B cell (primary cell): ENCODE measurements around the gene MRPL20. TPM values are rescaled to one million over a fixed set of nuclear protein-coding genes. Genes with fewer than 3 reads are reported as not detected.

Source experiments
- ATAC-seq: fragments of 200-7000 bp; cut with Tn5 transposase; one replicate; pipeline ENCODE4 v1.10.0; 2021; ENCODE audit warnings: low read depth, mild to moderate bottlenecking, moderate number of reproducible peaks, moderate library complexity
- CTCF ChIA-PET: fragments of 350-600 bp; sonication (Branson Sonifier 250); formaldehyde crosslinking; loops from one replicate; lab custom pipeline; 2021; ENCODE audit warnings: antibody characterized with exemption, inconsistent platforms; lab: Charles Lee
- POLR2A ChIA-PET: fragments of 350-600 bp; sonication (Branson Sonifier 250); formaldehyde crosslinking; loops from one replicate; lab custom pipeline; 2021; ENCODE audit warnings: antibody characterized with exemption; lab: Charles Lee
- DNase-seq: peaks from one replicate; pipeline ENCODE4 v3.0.0; 2013
- H2AFZ ChIP-seq: 2 replicates; pipeline ENCODE4 v1.6.1; 2012; ENCODE audit warnings: mild to moderate bottlenecking, low read depth, low read length; ENCODE audit not compliant: insufficient read depth, poor library complexity, severe bottlenecking
- H3K27ac ChIP-seq, 2 donors: 1 replicate in 1 of 2; 2 replicates in 1 of 2; pipeline ENCODE4 v1.5.1; 2012 to 2013; ENCODE audit warnings: low read length in 2 of 2, mild to moderate bottlenecking in 2 of 2, moderate library complexity in 1 of 2
- H3K27me3 ChIP-seq, 4 experiments: fragments of 200-600 bp in 1 of 4; sonication (generic) in 1 of 4; replicated peaks in 1 of 4; 1 replicate in 2 of 4; 2 replicates in 2 of 4; pipeline versions ENCODE4 v1.6.1 to v1.7.0; 2013 to 2016; ENCODE audit warnings: low read length in 3 of 4, mild to moderate bottlenecking in 2 of 4, mixed read lengths in 1 of 4, moderate library complexity in 1 of 4; ENCODE audit not compliant: insufficient read depth in 4 of 4, control insufficient read depth in 3 of 4; ENCODE audit errors: control extremely low read depth in 1 of 4
- H3K36me3 ChIP-seq, 2 experiments: replicated peaks in 1 of 2; 1 replicate in 1 of 2; 2 replicates in 1 of 2; pipeline versions ENCODE4 v1.6.1 to v1.7.1; 2013; ENCODE audit warnings: low read length in 1 of 2; ENCODE audit not compliant: insufficient read depth in 2 of 2, control insufficient read depth in 1 of 2; ENCODE audit errors: control extremely low read depth in 1 of 2, extremely low read depth in 1 of 2
- H3K4me1 ChIP-seq, 2 donors: fragments of 200-600 bp in 1 of 2; sonication (generic) in 1 of 2; 1 replicate in 1 of 2; 2 replicates in 1 of 2; pipeline versions ENCODE4 v1.5.1 to v1.6.1; 2013 to 2017; ENCODE audit warnings: low read length in 2 of 2; ENCODE audit not compliant: control insufficient read depth in 2 of 2, insufficient read depth in 2 of 2
- H3K4me2 ChIP-seq: replicated peaks from 2 replicates; pipeline ENCODE3; 2012; ENCODE audit warnings: mild to moderate bottlenecking, low read depth, low read length; ENCODE audit not compliant: poor library complexity, severe bottlenecking
- H3K4me3 ChIP-seq, 5 experiments: fragments of 200-600 bp in 1 of 5; sonication (generic) in 1 of 5; 1 replicate in 3 of 5; 2 replicates in 2 of 5; pipeline versions ENCODE4 v1.5.1 to v1.7.0; 2011 to 2016; ENCODE audit warnings: low read length in 4 of 5, mild to moderate bottlenecking in 4 of 5, low read depth in 2 of 5, control low read depth in 1 of 5, moderate library complexity in 1 of 5; ENCODE audit not compliant: insufficient read depth in 1 of 5; ENCODE audit errors: control extremely low read depth in 1 of 5, extremely low read depth in 1 of 5
- H3K79me2 ChIP-seq: fragments of 200-600 bp; sonication (generic); one replicate; pipeline ENCODE4 v1.6.0; 2016; ENCODE audit warnings: low read length; ENCODE audit not compliant: control insufficient read depth, insufficient read depth
- H3K9ac ChIP-seq: fragments of 200-600 bp; sonication (generic); 2 replicates; pipeline ENCODE4 v1.6.1; 2017; ENCODE audit warnings: mild to moderate bottlenecking, low read length, moderate library complexity
- H3K9me3 ChIP-seq, 3 donors: one replicate each; pipeline versions ENCODE4 v1.6.1 to v1.7.1; 2013; ENCODE audit warnings: low read length in 2 of 3; ENCODE audit not compliant: control insufficient read depth in 2 of 3, insufficient read depth in 1 of 3; ENCODE audit errors: control extremely low read depth in 1 of 3
- H4K20me1 ChIP-seq: 2 replicates; pipeline ENCODE4 v1.6.0; 2012; ENCODE audit warnings: mild to moderate bottlenecking, low read length; ENCODE audit not compliant: insufficient read depth, control insufficient read depth, poor library complexity, severe bottlenecking
- H3K27ac Mint-ChIP-seq: one replicate; pipeline ENCODE4 v1.8.0; 2021; ENCODE audit warnings: mixed read lengths
- H3K27me3 Mint-ChIP-seq: one replicate; pipeline ENCODE4 v1.8.0; 2021; ENCODE audit warnings: mixed read lengths
- H3K4me1 Mint-ChIP-seq: one replicate; pipeline ENCODE4 v1.8.0; 2021; ENCODE audit warnings: mixed read lengths
- H3K4me3 Mint-ChIP-seq: one replicate; pipeline ENCODE4 v1.8.0; 2021; ENCODE audit warnings: mixed read lengths
- H3K9me3 Mint-ChIP-seq: one replicate; pipeline ENCODE4 v1.8.0; 2022; ENCODE audit warnings: mixed read lengths; ENCODE audit not compliant: insufficient read depth
- EZH2 ChIP-seq: IDR thresholded peaks from 2 replicates; pipeline ENCODE4 v1.6.1; 2012; ENCODE audit warnings: borderline replicate concordance, low read depth, mild to moderate bottlenecking, moderate library complexity, low read length; ENCODE audit not compliant: insufficient read depth, poor library complexity, severe bottlenecking
- WGBS: methylation state at CpG from one replicate; pipeline ENCODE4 v1.1.5; 2013; ENCODE audit warnings: missing lambda C conversion rate; ENCODE audit not compliant: insufficient coverage; 5-methylcytosine and 5-hydroxymethylcytosine counted together
- intact Hi-C: fragments of 100-400 bp; cut with micrococcal nuclease; formaldehyde crosslinking; loops from one replicate; pipeline ENCODE4 v1.10.0; 2022
- polyA plus RNA-seq: library from polyadenylated mRNA; depleted of rRNA; stranded (reverse); fragments of >200 nt; gene quantifications from 2 replicates; pipeline ENCODE4 v1.2.3, GENCODE V29; 2012
- total RNA-seq, 2 donors: library from RNA; stranded (reverse); fragments of 120-200 nt in 1 of 2; gene quantifications; 1 replicate in 1 of 2; 2 replicates in 1 of 2; pipeline versions ENCODE4 v1.2.3 to v1.2.4, GENCODE V29; 2013 to 2022
- TF ChIP-seq, protein P1 (sequence below): fragments of 200-600 bp; IDR thresholded peaks from one replicate; pipeline ENCODE4 v1.8.0; 2022; ENCODE audit warnings: antibody characterized with exemption, mild to moderate bottlenecking

Gene MRPL20
- total and polyA plus RNA-seq, 2 donors (not counting 1 experiment from before 2014, with no cell fraction given) = 55.9 to 119 TPM

DNA sequence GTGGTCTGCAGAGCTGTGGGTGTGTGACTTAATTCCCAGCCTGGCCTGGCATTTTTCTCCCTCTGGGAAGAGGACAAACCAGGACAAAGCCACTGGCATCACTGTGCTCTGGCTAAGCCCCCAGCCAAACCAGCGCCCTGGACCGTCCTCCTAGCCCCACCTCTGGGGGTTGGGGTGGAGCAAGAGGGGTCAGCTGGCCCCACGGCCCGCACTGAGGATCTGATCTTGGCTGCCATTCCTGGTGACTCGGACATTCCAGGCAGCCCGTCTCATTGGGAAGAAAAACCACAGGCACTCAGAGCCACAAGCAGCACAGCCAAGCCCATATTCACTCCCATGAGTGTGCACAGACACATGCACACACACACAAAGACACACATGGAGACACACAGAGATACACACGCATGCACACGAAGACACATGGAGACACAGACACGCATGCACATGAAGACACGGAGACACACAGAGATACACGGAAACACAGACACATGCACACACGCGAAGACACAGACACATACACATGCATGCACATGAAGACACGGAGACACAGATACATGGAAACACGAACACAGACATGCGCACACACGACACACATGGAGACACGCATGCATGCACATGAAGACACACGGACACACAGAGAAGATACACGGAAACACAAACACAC, 46.5 kb downstream of the MRPL20 start:
- Histone ChIP-seq H3K4me2 (no peak overlapping the region), H3K9me3 (peaks cover 0 to 6% (median 0%) of the 10 kb centered on the region in 3 donors), H3K79me2 (no peaks in the 10 kb centered on the region), H3K27ac (no peak overlapping the region), H3K4me3 (no peak overlapping the region), H3K27me3 (peaks cover 0 to 46% (median 13%) of the 10 kb centered on the region in 4 experiments), H3K36me3 (no peaks in the 10 kb centered on the region), H4K20me1 (no peaks in the 10 kb centered on the region), H3K4me1 (peaks cover 11 to 14% of the 10 kb centered on the region in 2 donors), H3K9ac (no peak overlapping the region), H2AFZ (no peak overlapping the region)
- 82% methylated on average over 20 of the region's 20 CpGs for WGBS
- H3K4me3 Mint-ChIP-seq = no peak overlapping the region
- no peaks in the 10 kb centered on the region for H3K9me3 Mint-ChIP-seq
- TF ChIP-seq, protein P1, sequence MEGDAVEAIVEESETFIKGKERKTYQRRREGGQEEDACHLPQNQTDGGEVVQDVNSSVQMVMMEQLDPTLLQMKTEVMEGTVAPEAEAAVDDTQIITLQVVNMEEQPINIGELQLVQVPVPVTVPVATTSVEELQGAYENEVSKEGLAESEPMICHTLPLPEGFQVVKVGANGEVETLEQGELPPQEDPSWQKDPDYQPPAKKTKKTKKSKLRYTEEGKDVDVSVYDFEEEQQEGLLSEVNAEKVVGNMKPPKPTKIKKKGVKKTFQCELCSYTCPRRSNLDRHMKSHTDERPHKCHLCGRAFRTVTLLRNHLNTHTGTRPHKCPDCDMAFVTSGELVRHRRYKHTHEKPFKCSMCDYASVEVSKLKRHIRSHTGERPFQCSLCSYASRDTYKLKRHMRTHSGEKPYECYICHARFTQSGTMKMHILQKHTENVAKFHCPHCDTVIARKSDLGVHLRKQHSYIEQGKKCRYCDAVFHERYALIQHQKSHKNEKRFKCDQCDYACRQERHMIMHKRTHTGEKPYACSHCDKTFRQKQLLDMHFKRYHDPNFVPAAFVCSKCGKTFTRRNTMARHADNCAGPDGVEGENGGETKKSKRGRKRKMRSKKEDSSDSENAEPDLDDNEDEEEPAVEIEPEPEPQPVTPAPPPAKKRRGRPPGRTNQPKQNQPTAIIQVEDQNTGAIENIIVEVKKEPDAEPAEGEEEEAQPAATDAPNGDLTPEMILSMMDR = no peak
- TF ChIP-seq EZH2 = no peak
- ChIA-PET CTCF (no interaction called here), POLR2A (no interaction called here)
- no peak for ATAC-seq
- no peak for DNase-seq
- peaks cover 24% of the 10 kb centered on the region for H3K27me3 Mint-ChIP-seq
- peaks cover 8% of the 10 kb centered on the region for H3K4me1 Mint-ChIP-seq
- no peak overlapping the region for H3K27ac Mint-ChIP-seq
- intact Hi-C loops = no loop called here

DNA sequence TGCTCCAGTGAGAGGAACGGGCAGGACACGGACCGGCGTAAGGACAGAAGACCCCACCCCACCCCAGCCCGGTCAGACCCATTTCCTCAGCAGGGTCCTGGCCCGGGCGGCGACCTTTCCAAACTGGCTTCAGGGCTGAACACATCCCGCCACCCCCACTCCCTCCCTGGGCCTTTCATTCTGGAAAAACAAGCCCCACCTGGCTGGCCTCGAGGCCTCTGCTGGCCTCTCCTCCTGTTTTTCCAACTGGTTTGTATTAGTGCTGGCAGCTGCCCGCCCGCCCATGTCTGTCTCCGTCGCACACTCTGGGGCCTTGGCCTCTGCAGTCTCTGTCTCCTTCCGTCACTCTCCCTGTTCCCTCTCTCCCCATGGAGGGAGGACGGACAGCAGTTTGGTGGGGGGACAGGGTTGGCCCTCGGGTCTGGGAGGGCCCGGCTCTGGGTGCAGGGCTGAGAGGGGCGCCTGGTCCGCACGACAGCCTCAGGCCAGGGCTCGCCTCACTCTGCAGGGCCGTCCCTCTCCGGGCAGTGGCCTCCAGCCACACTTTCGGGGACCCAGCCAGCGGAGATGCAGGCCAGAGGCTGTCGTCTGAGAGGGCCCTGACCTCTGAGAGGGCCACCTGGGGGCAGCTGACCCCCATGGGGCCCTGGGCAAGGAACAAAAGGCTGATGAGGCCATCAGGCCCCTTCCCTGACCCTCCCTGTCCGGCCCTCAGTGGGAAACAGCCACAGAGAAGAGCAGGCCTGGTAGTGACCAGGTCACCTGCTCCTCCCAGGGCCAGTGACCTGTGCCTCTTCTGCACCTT, 47.2 kb downstream of the MRPL20 start:
- H3K4me1 ChIP-seq = peaks cover 11 to 14% of the 10 kb centered on the region in 2 donors
- CTCF ChIA-PET = no interaction called here
- no peak overlapping the region for H3K27ac ChIP-seq
- Mint-ChIP-seq H3K9me3 (no peaks in the 10 kb centered on the region), H3K27ac (no peak overlapping the region), H3K27me3 (peaks cover 24% of the 10 kb centered on the region), H3K4me3 (no peak overlapping the region), H3K4me1 (peaks cover 8% of the 10 kb centered on the region)
- intact Hi-C loops = no loop called here
- H3K4me3 ChIP-seq = no peak overlapping the region
- H3K9me3 ChIP-seq = peaks cover 0 to 6% (median 0%) of the 10 kb centered on the region in 3 donors
- H3K27me3 ChIP-seq = peaks cover 0 to 46% (median 13%) of the 10 kb centered on the region in 4 experiments
- no peak overlapping the region for H3K9ac ChIP-seq
- WGBS = 78% methylated on average over 24 of the region's 28 CpGs
- no peaks in the 10 kb centered on the region for H3K79me2 ChIP-seq
- DNase-seq (no peak), ATAC-seq (no peak)
- H3K36me3 ChIP-seq = no peaks in the 10 kb centered on the region
- POLR2A ChIA-PET = no interaction called here
- TF ChIP-seq, protein P1 = no peak
- no peak for TF ChIP-seq EZH2
- H4K20me1 ChIP-seq = no peaks in the 10 kb centered on the region
- no peak overlapping the region for H2AFZ ChIP-seq
- no peak overlapping the region for H3K4me2 ChIP-seq
